Transverse colon (tissue), 4 donors: ENCODE data around the gene FATE1. TPM values are rescaled to one million over a fixed set of nuclear protein-coding genes. Genes with fewer than 3 reads are reported as not detected.

Source experiments
- DNase-seq: peaks from one replicate; pipeline ENCODE4 v3.0.0-alpha.2; 2019
- H3K27ac ChIP-seq, 4 donors: fragments of 200-600 bp; sonication (generic); 2 replicates each; pipeline ENCODE4 v1.5.1; 2016 to 2018; ENCODE audit warnings: inconsistent platforms in 4 of 4
- H3K27me3 ChIP-seq: fragments of 200-600 bp; sonication (generic); 2 replicates; pipeline ENCODE4 v1.5.1; 2017; ENCODE audit warnings: inconsistent platforms
- H3K36me3 ChIP-seq, 4 donors: fragments of 200-600 bp; sonication (generic); 2 replicates each; pipeline ENCODE4 v1.5.1; 2017 to 2019; ENCODE audit warnings: inconsistent platforms in 4 of 4
- H3K4me1 ChIP-seq, 4 donors: fragments of 200-600 bp; sonication (generic); 2 replicates each; pipeline ENCODE4 v1.5.1; 2017 to 2020; ENCODE audit warnings: inconsistent platforms in 4 of 4
- H3K4me3 ChIP-seq, 4 donors: fragments of 200-600 bp; sonication (generic); 1 replicate in 1 of 4; 2 replicates in 3 of 4; pipeline versions ENCODE4 v1.5.1 to v1.6.1; 2017 to 2019; ENCODE audit warnings: inconsistent platforms in 4 of 4
- H3K9me3 ChIP-seq, 2 donors: fragments of 200-600 bp; sonication (generic); 2 replicates each; pipeline ENCODE4 v1.5.1; 2017 to 2019; ENCODE audit warnings: inconsistent platforms in 2 of 2
- CTCF ChIP-seq, 5 experiments: fragments of 200-600 bp in 3 of 5; fragments of 450-650 bp in 2 of 5; sonication (generic) in 3 of 5; IDR thresholded peaks; 1 replicate in 2 of 5; 2 replicates in 3 of 5; pipeline ENCODE4 v1.5.1; 2016 to 2017; ENCODE audit warnings: antibody characterized with exemption in 5 of 5, inconsistent platforms in 3 of 5, mild to moderate bottlenecking in 2 of 5, moderate library complexity in 1 of 5
- EP300 ChIP-seq: sonication (generic); formaldehyde crosslinking; IDR thresholded peaks from one replicate; pipeline ENCODE4 v1.6.1; 2017; ENCODE audit warnings: antibody characterized with exemption, low read depth
- POLR2A ChIP-seq: fragments of 450-650 bp; IDR thresholded peaks from one replicate; pipeline ENCODE4 v1.6.1; 2016; ENCODE audit warnings: antibody characterized with exemption, mild to moderate bottlenecking, moderate library complexity
- POLR2AphosphoS5 ChIP-seq, 3 donors: sonication (generic); formaldehyde crosslinking; IDR thresholded peaks; one replicate each; pipeline ENCODE4 v1.6.1; 2016; ENCODE audit warnings: antibody characterized with exemption in 3 of 3
- WGBS, 2 donors: methylation state at CpG; one replicate each; pipeline ENCODE4 v1.1.5; 2018; ENCODE audit warnings: low coverage in 1 of 2; 5-methylcytosine and 5-hydroxymethylcytosine counted together
- in situ Hi-C, 4 donors: fragments of 200-750 bp; cut with MboI; loops; one replicate each; pipeline versions ENCODE4 v1.15.0 to v1.15.1; 2017; ENCODE audit warnings: low sequenced_read_pairs in 3 of 4, low pct_ligation_motif_present in 1 of 4, low pct_unique_long_range_greater_than_20kb in 1 of 4
- intact Hi-C: fragments of 100-400 bp; cut with DNase I; formaldehyde crosslinking; loops from one replicate; pipeline ENCODE4 v1.15.1; 2023; ENCODE audit warnings: low total_unique reads
- total RNA-seq, 4 donors: library from RNA; depleted of rRNA; stranded (reverse); fragments of >200 nt; gene quantifications; one replicate each; pipeline ENCODE4 v1.1.0, GENCODE V29; 2016

FATE1 gene
- total RNA-seq, 4 donors from 2014 or later, result not detected

- intact Hi-C loops (no loop called here), in situ Hi-C loops (loop anchor here in 2 of 4 donors (25.0 kb wide), 2 partner anchors 902 to 1077 kb away; partner anchors contain the start of gene GABRQ (in 2 of the 2))
- Histone ChIP-seq H3K9me3 (no peaks in the 10 kb centered on the region), H3K4me1 (no peaks in the 10 kb centered on the region), H3K27ac (no peak overlapping the region), H3K27me3 (no peaks in the 10 kb centered on the region), H3K36me3 (no peaks in the 10 kb centered on the region), H3K4me3 (no peak overlapping the region)
- 61% methylated on average over 2 of the region's 2 CpGs; no CpG with 5 or more reads in 1 of the 2 donors for WGBS, 2 donors
- TF ChIP-seq POLR2AphosphoS5 (IDR thresholded peaks at IDR 0.05) (no peak), CTCF (IDR thresholded peaks at IDR 0.05) (no peak), EP300 (no peak), POLR2A (no peak)
- DNase-seq, result no peak
These were observed 19.4 kb downstream of the FATE1 start for GRCh38 chrX:151735219-151735618.

GRCh38 chrX:151736685-151737084 lies 20.9 kb downstream of the FATE1 start:
- Histone ChIP-seq H3K4me1 (no peaks in the 10 kb centered on the region), H3K27me3 (no peaks in the 10 kb centered on the region), H3K9me3 (no peaks in the 10 kb centered on the region), H3K27ac (no peak overlapping the region), H3K4me3 (no peak overlapping the region), H3K36me3 (no peaks in the 10 kb centered on the region)
- DNase-seq, result no peak
- intact Hi-C loops (no loop called here), in situ Hi-C loops (loop anchor here in 2 of 4 donors (25.0 kb wide), 2 partner anchors 901 to 1076 kb away; partner anchors contain the start of gene GABRQ (in 2 of the 2))
- TF ChIP-seq POLR2A (no peak), POLR2AphosphoS5 (IDR thresholded peaks at IDR 0.05) (no peak), CTCF (IDR thresholded peaks at IDR 0.05) (no peak), EP300 (no peak)
- WGBS, 2 donors, result 71% methylated on average over 6 of the region's 6 CpGs; no CpG with 5 or more reads in 1 of the 2 donors

- in situ Hi-C loops, result loop anchor here in 2 of 4 donors (25.0 kb wide), 2 partner anchors 900 to 1075 kb away; partner anchors contain the start of gene GABRQ (in 2 of the 2)
- H3K27me3 ChIP-seq, result no peaks in the 10 kb centered on the region
- WGBS, 2 donors, result 67% methylated on average over 5 of the region's 5 CpGs; no CpG with 5 or more reads in 1 of the 2 donors
- TF ChIP-seq POLR2AphosphoS5 (IDR thresholded peaks at IDR 0.05) (no peak), POLR2A (no peak), CTCF (IDR thresholded peaks at IDR 0.05) (no peak), EP300 (no peak)
- H3K9me3 ChIP-seq, result no peaks in the 10 kb centered on the region
- intact Hi-C loops, result no loop called here
- DNase-seq, result no peak
- H3K36me3 ChIP-seq, result no peaks in the 10 kb centered on the region
- no peak overlapping the region for H3K4me3 ChIP-seq
- H3K4me1 ChIP-seq, result no peaks in the 10 kb centered on the region
- no peak overlapping the region for H3K27ac ChIP-seq
These were observed 21.7 kb downstream of the FATE1 start for GRCh38 chrX:151737494-151737893.

GRCh38 chrX:151738751-151739150 lies 22.9 kb downstream of the FATE1 start:
- no peaks in the 10 kb centered on the region for H3K27me3 ChIP-seq
- no peak for DNase-seq
- no peaks in the 10 kb centered on the region for H3K4me1 ChIP-seq
- no peak overlapping the region for H3K27ac ChIP-seq
- in situ Hi-C loops, result loop anchor here in 2 of 4 donors (25.0 kb wide), 2 partner anchors 899 to 1074 kb away; partner anchors contain the start of gene GABRQ (in 2 of the 2)
- no peaks in the 10 kb centered on the region for H3K36me3 ChIP-seq
- WGBS, 2 donors, result 78% methylated on average over 7 of the region's 7 CpGs; no CpG with 5 or more reads in 1 of the 2 donors
- H3K4me3 ChIP-seq, result no peak overlapping the region
- intact Hi-C loops, result no loop called here
- no peaks in the 10 kb centered on the region for H3K9me3 ChIP-seq
- TF ChIP-seq EP300 (no peak), POLR2AphosphoS5 (IDR thresholded peaks at IDR 0.05) (no peak), CTCF (IDR thresholded peaks at IDR 0.05) (no peak), POLR2A (no peak)
